ENCODE data around the gene PAX2. TPM values are rescaled to one million over a fixed set of nuclear protein-coding genes. Genes with fewer than 3 reads are reported as not detected.

Gene PAX2
- total and polyA plus RNA-seq, 2 donors from 2014 or later = 28.3 to 102 TPM

- no peak overlapping the region for H3K27ac ChIP-seq (ENCODE audit: low read depth in 2 of 2, low read length in 2 of 2)
- peaks cover 2 to 14% (median 4%) of the 10 kb centered on the region in 3 donors for H3K36me3 ChIP-seq (ENCODE audit: control insufficient read depth in 2 of 3, insufficient read depth in 3 of 3, low read length in 3 of 3)
- H3K4me1 ChIP-seq (ENCODE audit: control insufficient read depth in 2 of 3, insufficient read depth in 2 of 3, low read depth in 1 of 3, low read length in 3 of 3) = peaks cover 0 to 11% (median 0%) of the 10 kb centered on the region in 3 donors
- FAIRE-seq = no peak
- no peaks in the 10 kb centered on the region for H3K9me3 ChIP-seq (ENCODE audit: control insufficient read depth in 2 of 3, insufficient read depth in 1 of 3, low read length in 3 of 3)
- H3K27me3 ChIP-seq (ENCODE audit: control insufficient read depth, insufficient read depth, low read length) = no peaks in the 10 kb centered on the region
- intact Hi-C loops (cut with DNase I) = no loop called here
- H3K4me3 ChIP-seq (ENCODE audit: low read length in 3 of 3) = no peak overlapping the region
- TF ChIP-seq CTCF (IDR thresholded peaks at IDR 0.05; ENCODE audit: borderline replicate concordance, extremely low read depth, insufficient read depth) = no peak
- DNase-seq = no peak
- no peak overlapping the region for H3K9ac ChIP-seq (ENCODE audit: low read length in 3 of 3)
Observed at GRCh38 chr10:100766693-100767421, 21.5 kb downstream of the PAX2 start.

DNA sequence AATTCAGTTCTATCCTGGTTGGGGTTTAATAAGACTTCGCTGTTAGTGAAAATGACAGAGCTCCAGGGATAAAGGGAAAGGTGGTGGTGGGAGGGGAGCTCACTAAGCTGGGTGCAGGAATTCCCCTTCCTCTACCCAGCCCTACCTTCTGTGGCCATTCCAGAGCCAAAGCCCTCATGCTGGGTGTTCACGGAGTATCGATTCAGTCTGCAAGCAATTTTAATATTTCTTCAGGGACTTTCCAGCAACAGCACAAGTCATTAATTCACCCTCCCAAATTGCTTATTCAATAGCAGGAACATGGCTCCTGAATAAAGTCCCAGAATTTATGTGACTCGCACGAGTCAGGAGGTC is 22.0 kb downstream of the PAX2 start:
- peaks cover 2 to 15% (median 4%) of the 10 kb centered on the region in 3 donors for H3K36me3 ChIP-seq (ENCODE audit: control insufficient read depth in 2 of 3, insufficient read depth in 3 of 3, low read length in 3 of 3)
- H3K4me3 ChIP-seq (ENCODE audit: low read length in 3 of 3) = no peak overlapping the region
- H3K9ac ChIP-seq (ENCODE audit: low read length in 3 of 3) = no peak overlapping the region
- no peak for DNase-seq
- intact Hi-C loops (cut with DNase I) = no loop called here
- H3K9me3 ChIP-seq (ENCODE audit: control insufficient read depth in 2 of 3, insufficient read depth in 1 of 3, low read length in 3 of 3) = no peaks in the 10 kb centered on the region
- no peak for TF ChIP-seq CTCF (IDR thresholded peaks at IDR 0.05; ENCODE audit: borderline replicate concordance, extremely low read depth, insufficient read depth)
- no peak overlapping the region for H3K27ac ChIP-seq (ENCODE audit: low read depth in 2 of 2, low read length in 2 of 2)
- peaks cover 0 to 11% (median 0%) of the 10 kb centered on the region in 3 donors for H3K4me1 ChIP-seq (ENCODE audit: control insufficient read depth in 2 of 3, insufficient read depth in 2 of 3, low read depth in 1 of 3, low read length in 3 of 3)
- no peak for FAIRE-seq
- no peaks in the 10 kb centered on the region for H3K27me3 ChIP-seq (ENCODE audit: control insufficient read depth, insufficient read depth, low read length)

GRCh38 chr10:100769481-100769880 is 24.1 kb downstream of the PAX2 start:
- Histone ChIP-seq H3K27me3 (ENCODE audit: control insufficient read depth, insufficient read depth, low read length) (no peaks in the 10 kb centered on the region), H3K27ac (ENCODE audit: low read depth in 2 of 2, low read length in 2 of 2) (no peak overlapping the region), H3K36me3 (ENCODE audit: control insufficient read depth in 2 of 3, insufficient read depth in 3 of 3, low read length in 3 of 3) (peaks cover 0 to 20% (median 4%) of the 10 kb centered on the region in 3 donors), H3K9me3 (ENCODE audit: control insufficient read depth in 2 of 3, insufficient read depth in 1 of 3, low read length in 3 of 3) (no peaks in the 10 kb centered on the region), H3K9ac (ENCODE audit: low read length in 3 of 3) (no peak overlapping the region), H3K4me1 (ENCODE audit: control insufficient read depth in 2 of 3, insufficient read depth in 2 of 3, low read depth in 1 of 3, low read length in 3 of 3) (peaks cover 0 to 6% (median 0%) of the 10 kb centered on the region in 3 donors), H3K4me3 (ENCODE audit: low read length in 3 of 3) (no peak overlapping the region)
- TF ChIP-seq CTCF (IDR thresholded peaks at IDR 0.05; ENCODE audit: borderline replicate concordance, extremely low read depth, insufficient read depth) = no peak
- no peak for DNase-seq
- no peak for FAIRE-seq
- intact Hi-C loops (cut with DNase I) = no loop called here
